Measurements from ENCODE around the gene EZH2. TPM values are rescaled to one million over a fixed set of nuclear protein-coding genes. Genes with fewer than 3 reads are reported as not detected.

The EZH2 gene
- total RNA-seq, 1 experiment from 2014 or later = 35.4 TPM

GRCh38 chr7:148763622-148764021 is 120.5 kb downstream of the EZH2 start (continued):
- TF ChIP-seq PRDM15 (CRISPR knock-in tag; IDR thresholded peaks at IDR 0.05) (no peak), FOXJ3 (CRISPR knock-in tag; IDR thresholded peaks at IDR 0.05; ENCODE audit: borderline replicate concordance) (no peak), NR1H2 (CRISPR knock-in tag; IDR thresholded peaks at IDR 0.05) (no peak)

- no peaks in the 10 kb centered on the region for H3K27me3 Mint-ChIP-seq (ENCODE audit: low read depth)
- no peaks in the 10 kb centered on the region for H3K9me3 Mint-ChIP-seq
- ATAC-seq (no peak), DNase-seq (ENCODE audit: low spot score) (no peak)
- H3K4me3 Mint-ChIP-seq = no peak overlapping the region
- no peak overlapping the region for H3K27ac Mint-ChIP-seq
- H3K4me1 Mint-ChIP-seq = no peaks in the 10 kb centered on the region
- peaks cover 39% of the 10 kb centered on the region for H3K36me3 Mint-ChIP-seq
- CTCF ChIA-PET = no interaction called here
- POLR2A ChIA-PET = no interaction called here
- TF ChIP-seq GABPB1 (CRISPR knock-in tag; IDR thresholded peaks at IDR 0.05) = no peak
- TF ChIP-seq IRF2 (CRISPR knock-in tag; IDR thresholded peaks at IDR 0.05; ENCODE audit: borderline replicate concordance, low read depth) = no peak
- no peak for TF ChIP-seq E2F1 (CRISPR knock-in tag; IDR thresholded peaks at IDR 0.05)
- TF ChIP-seq OVOL2 (CRISPR knock-in tag; IDR thresholded peaks at IDR 0.05; ENCODE audit: borderline replicate concordance) = no peak
- no peak for TF ChIP-seq HMGA2 (CRISPR knock-in tag; IDR thresholded peaks at IDR 0.05)
- TF ChIP-seq ZNF281 (CRISPR knock-in tag; IDR thresholded peaks at IDR 0.05) = no peak
- TF ChIP-seq ZNF425 (CRISPR knock-in tag; conservative IDR thresholded peaks at IDR 0.05) = no peak
- TF ChIP-seq EMX1 (CRISPR knock-in tag; IDR thresholded peaks at IDR 0.05) = no peak
- no peak for TF ChIP-seq ERG (CRISPR knock-in tag; IDR thresholded peaks at IDR 0.05)
- no peak for TF ChIP-seq ZNF138 (CRISPR knock-in tag; conservative IDR thresholded peaks at IDR 0.05)
- no peak for TF ChIP-seq ZNF671 (CRISPR knock-in tag; IDR thresholded peaks at IDR 0.05)
- TF ChIP-seq ZNF423 (CRISPR knock-in tag; IDR thresholded peaks at IDR 0.05) = no peak
- TF ChIP-seq TCF7 (CRISPR knock-in tag; IDR thresholded peaks at IDR 0.05; ENCODE audit: low read depth) = no peak
- no peak for TF ChIP-seq ESRRA (CRISPR knock-in tag; IDR thresholded peaks at IDR 0.05; ENCODE audit: borderline replicate concordance)
- TF ChIP-seq AR (CRISPR knock-in tag; IDR thresholded peaks at IDR 0.05) = no peak
- TF ChIP-seq ZBTB21 (CRISPR knock-in tag; IDR thresholded peaks at IDR 0.05; ENCODE audit: borderline replicate concordance) = no peak
- no peak for TF ChIP-seq ATF6 (CRISPR knock-in tag; IDR thresholded peaks at IDR 0.05)
Measured at GRCh38 chr7:148761499-148762278, 122.4 kb downstream of the EZH2 start.
